ENCODE measurements around the gene ACTN4.

The ACTN4 gene

GRCh38 chr19:38707512-38708114, 60.2 kb downstream of the ACTN4 start:
- H3K4me3 ChIP-seq (ENCODE audit: low read length), result no peak overlapping the region
- TF ChIP-seq CTCF (conservative IDR thresholded peaks at IDR 0.05; ENCODE audit: low read depth, low read length), result no peak
- no peak for DNase-seq (ENCODE audit: low read depth)

GRCh38 chr19:38708413-38709024, 61.1 kb downstream of the ACTN4 start:
- TF ChIP-seq CTCF (conservative IDR thresholded peaks at IDR 0.05; ENCODE audit: low read depth, low read length), result no peak
- DNase-seq (ENCODE audit: low read depth), result no peak
- H3K4me3 ChIP-seq (ENCODE audit: low read length), result no peak overlapping the region

GRCh38 chr19:38709119-38709518, 61.7 kb downstream of the ACTN4 start:
- TF ChIP-seq CTCF (conservative IDR thresholded peaks at IDR 0.05; ENCODE audit: low read depth, low read length), result no peak
- DNase-seq (ENCODE audit: low read depth), result no peak
- H3K4me3 ChIP-seq (ENCODE audit: low read length), result no peak overlapping the region

GRCh38 chr19:38709671-38710415, 62.4 kb downstream of the ACTN4 start:
- no peak for TF ChIP-seq CTCF (conservative IDR thresholded peaks at IDR 0.05; ENCODE audit: low read depth, low read length)
- no peak overlapping the region for H3K4me3 ChIP-seq (ENCODE audit: low read length)
- DNase-seq (ENCODE audit: low read depth), result no peak

GRCh38 chr19:38710416-38710702, 62.9 kb downstream of the ACTN4 start:
- DNase-seq (ENCODE audit: low read depth), result no peak
- no peak overlapping the region for H3K4me3 ChIP-seq (ENCODE audit: low read length)
- TF ChIP-seq CTCF (conservative IDR thresholded peaks at IDR 0.05; ENCODE audit: low read depth, low read length), result no peak

- no peak overlapping the region for H3K4me3 ChIP-seq (ENCODE audit: low read length)
- DNase-seq (ENCODE audit: low read depth), result no peak
- no peak for TF ChIP-seq CTCF (conservative IDR thresholded peaks at IDR 0.05; ENCODE audit: low read depth, low read length)
Observed at GRCh38 chr19:38710928-38711725, 63.7 kb downstream of the ACTN4 start.
